GM20431 (cell line): ENCODE measurements around the gene SLC51A.
"Not testable (repeated sequence)": the region's sequence is repeated elsewhere in the genome, so short reads cannot be mapped to it uniquely, and the experiment has no call there.

Experiments
- in situ Hi-C: fragments of 300-500 bp; cut with MseI, MboI; formaldehyde crosslinking; loops from one replicate; pipeline ENCODE4 v1.15.0; 2020; ENCODE audit warnings: low sequenced_read_pairs; ENCODE audit not compliant: unreplicated experiment

The SLC51A gene

GRCh38 chr3:196192524-196193051 lies 23.7 kb upstream of the SLC51A start:
- in situ Hi-C loops = loop anchor here (10.0 kb wide), 1 partner anchor 118 kb away; no protein-coding TSS in a partner anchor

DNA sequence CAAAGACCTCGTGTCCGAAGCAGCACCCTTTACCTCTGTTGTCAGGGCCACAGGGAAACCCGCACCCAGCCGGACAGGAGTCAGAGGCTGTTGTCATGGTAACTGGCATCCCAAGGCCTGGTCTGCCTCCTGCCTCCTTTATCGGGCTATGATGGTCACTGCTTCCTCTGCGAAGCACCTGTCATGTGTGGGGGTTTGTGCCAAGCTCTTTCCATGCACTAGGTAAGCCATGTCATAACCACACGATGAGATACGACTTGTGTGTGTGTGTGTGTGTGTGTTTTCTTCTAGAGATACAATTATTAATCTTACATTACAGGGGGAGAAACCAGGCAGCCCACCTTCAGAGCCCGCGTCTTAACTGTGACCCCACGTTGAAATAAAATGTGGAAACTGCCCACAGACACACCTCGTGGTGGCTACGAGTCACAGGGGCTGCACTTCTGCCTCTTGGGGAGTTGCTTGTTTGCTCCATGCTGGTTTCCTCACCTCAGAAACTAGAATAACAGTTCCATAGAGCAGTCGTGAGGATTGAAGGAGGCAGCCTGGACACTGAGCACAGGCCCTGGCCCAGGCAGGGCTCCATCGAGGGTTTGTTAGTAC lies 23.1 kb upstream of the SLC51A start:
- in situ Hi-C loops = loop anchor here (10.0 kb wide), 1 partner anchor 118 kb away; no protein-coding TSS in a partner anchor

DNA sequence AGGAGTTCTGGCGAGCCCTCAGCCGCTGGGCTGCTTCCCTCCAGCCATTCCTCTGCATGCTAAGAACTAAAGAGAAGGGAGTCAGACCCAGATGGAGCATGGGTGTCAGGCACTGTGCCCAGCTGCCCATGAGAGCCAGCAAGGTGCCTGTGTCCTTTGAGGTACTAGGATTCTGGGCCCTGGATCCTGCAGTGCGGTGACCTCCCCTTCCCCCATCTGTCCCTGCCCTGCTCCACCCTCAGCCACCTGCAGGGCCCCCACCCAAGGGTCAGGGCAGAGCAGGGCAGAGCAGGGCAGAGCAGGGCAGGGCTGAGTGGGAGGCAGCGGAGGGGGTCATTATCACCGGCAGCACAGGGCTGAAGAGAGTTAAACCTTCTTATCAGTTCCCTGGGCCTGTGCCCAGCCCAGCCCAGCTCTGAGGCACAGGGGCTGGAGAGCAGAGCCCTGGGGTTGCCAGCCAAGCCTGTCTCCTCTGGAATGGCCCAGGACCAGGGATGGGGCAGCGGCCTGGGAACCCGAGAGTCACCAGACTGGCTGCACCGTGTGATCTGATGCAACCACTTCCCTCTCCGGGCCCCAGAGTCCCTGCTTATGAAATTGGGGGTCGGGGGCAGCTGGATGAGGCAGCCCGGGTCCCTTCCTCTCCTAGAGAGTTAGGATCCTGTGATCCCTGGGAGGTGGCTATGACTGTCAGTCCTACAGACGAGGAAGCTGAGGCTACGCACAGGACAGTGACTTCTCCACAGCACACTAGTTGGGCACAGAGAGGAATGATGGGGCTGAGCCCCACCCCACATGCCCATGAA lies 22.4 kb upstream of the SLC51A start:
- in situ Hi-C loops = loop anchor here (10.0 kb wide), 1 partner anchor 119 kb away; no protein-coding TSS in a partner anchor

DNA sequence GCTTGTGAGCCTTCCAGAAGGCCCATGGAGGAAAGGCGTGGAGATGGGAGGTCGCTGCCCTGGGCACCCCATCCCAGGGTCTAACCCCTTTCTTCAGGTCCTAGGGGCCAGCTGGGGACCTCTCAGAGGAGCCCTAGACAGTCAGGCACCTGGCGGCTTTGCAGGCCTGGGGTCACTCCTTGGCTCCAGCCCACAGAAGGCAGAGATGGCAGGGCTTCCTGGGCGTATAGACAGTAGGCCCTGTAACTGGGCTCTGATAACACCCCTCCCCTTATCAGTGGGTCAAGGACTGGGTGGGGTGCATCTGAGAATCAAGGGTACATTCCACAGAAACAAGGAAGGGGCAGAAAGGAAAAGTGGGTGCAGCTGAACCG lies 21.8 kb upstream of the SLC51A start:
- in situ Hi-C loops = loop anchor here (10.0 kb wide), 1 partner anchor 120 kb away; no protein-coding TSS in a partner anchor

- in situ Hi-C loops = loop anchor here (10.0 kb wide), 1 partner anchor 121 kb away; no protein-coding TSS in a partner anchor
Measured at GRCh38 chr3:196195664-196196265, 20.6 kb upstream of the SLC51A start.

- in situ Hi-C loops = loop anchor here (10.0 kb wide), 1 partner anchor 123 kb away; no protein-coding TSS in a partner anchor
Measured at GRCh38 chr3:196197524-196197923, 18.8 kb upstream of the SLC51A start.

DNA sequence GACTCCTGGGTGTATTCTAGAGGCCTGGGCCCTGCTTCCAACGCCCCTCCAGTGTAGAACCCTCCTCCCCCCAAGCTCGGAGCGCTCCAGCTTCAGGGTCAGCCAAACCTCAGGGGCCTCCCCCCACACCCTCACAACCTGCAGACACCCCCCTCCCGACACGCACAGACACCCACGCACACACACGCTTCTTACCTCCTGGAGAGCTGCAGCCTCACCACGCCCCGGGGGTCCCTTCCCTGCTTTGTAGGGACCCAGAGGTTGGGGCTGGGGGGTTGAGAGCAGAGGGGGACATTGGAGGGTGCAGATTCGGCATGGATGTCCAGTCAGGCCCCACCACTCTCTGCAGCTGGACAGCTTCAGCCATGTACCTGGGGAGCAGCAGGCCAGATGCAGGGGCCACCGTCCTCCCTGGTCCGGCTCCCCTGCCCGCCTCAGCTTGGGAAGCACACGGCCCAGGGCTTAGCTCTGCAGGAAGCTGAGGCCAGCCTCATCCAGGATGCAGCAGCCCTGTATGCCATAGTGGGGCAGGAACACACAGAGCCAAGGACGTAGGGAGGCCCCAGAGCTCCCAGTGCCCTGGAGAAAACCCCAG lies 18.2 kb upstream of the SLC51A start:
- in situ Hi-C loops = loop anchor here (10.0 kb wide), 1 partner anchor 123 kb away; no protein-coding TSS in a partner anchor

DNA sequence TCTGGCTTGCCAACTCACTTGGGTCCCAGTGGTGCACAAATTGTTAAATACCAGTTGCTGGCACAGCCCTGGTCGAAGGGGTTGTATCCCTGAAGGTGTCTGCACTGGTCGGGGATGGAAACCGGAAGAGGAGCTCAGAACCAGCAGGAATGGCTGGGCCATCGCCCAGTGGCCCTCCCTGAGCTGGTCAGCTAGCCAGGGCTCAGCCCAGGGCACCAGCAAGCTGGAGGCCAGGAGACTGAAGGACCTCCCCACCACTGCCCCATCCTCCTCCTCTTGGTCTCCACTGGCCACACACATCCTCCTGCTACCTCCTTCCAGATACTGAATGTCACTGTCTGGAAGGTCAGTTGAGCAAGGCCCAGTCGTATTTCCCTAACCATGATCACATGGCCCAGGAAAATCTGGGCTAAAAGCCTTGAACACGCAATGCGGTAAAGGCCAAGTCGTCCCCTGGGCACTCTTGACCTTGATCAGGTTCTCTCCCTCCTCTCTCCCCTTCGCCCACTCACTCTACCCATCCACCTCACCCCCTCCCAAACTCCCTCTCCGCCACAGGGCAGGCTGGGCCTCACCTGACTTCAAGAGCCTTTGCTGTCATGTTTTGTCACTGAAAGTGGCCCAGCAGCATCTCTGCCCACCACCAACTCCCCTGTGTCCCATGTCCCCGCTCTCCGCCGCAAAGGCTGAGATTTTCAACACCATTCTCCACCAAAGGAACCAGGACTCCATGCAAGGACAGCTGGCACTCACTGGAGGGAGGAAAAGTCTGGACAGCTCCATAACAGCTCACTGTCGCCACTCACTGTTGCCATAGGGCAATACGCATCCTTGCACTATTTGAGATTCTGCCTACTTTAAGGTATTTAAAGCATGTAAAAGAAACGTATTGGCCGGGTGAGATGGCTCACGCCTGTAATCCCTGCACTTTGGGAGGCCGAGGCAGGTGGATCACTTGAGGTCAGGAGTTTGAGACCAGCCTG lies 17.3 kb upstream of the SLC51A start:
- in situ Hi-C loops = loop anchor here (10.0 kb wide), 1 partner anchor 124 kb away; no protein-coding TSS in a partner anchor

DNA sequence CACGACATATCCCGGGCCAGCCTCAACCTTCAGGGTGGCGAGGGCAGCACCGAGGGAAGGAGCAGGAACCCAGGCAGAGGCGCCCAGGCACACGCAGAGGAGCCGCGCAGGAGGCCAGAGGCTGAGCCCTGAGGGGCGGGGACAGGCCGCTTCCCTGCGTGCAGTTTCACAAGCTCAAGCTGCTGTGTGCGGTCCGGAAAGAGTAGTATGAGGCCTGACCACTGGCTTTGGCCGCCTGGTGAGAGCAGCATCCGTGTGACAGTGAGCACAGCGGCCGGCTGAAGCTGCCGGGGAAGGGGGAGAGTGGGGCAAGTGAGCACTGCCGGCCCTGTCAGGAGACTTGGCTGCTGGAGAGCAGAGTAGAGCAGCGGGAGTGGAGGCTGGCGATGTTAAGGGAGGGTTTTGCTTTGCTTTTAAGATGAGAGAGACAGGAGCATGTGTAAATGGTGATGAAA lies 13.8 kb upstream of the SLC51A start:
- in situ Hi-C loops = no loop called here

GRCh38 chr3:196203846-196204245 lies 12.5 kb upstream of the SLC51A start:
- in situ Hi-C loops = no loop called here

- in situ Hi-C loops = not testable (repeated sequence)
Measured at GRCh38 chr3:196205442-196206205, 10.7 kb upstream of the SLC51A start.

DNA sequence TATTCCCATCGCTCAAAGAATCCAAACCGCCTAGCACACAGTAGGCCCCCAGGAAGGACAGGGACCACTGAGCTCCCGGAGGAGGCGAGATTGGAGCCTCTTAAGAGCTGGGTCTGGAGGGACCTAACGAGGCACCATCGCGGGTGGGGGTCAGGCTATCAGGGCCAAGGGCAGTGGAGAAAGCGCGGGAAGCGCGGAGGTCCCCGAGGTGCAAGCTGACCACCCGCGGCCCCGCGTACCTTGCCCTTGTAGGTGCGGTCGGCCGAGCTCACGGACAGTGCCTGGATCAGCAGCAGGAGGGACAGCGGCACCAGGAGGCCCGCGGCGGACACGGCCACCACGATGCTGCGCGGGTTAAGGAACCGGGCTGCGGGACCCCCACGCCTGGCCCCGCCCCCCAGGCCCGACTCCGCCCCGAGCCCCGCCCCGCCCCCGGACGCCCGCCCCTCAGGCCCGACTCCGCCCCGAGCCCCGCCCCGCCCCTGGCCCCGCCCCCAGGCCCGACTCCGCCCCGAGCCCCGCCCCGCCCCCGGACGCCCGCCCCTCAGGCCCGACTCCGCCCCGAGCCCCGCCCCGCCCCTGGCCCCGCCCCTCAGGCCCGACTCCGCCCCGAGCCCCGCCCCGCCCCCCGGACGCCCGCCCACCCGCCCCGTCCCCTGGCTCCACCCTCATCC lies 9.0 kb upstream of the SLC51A start:
- in situ Hi-C loops = no loop called here

- in situ Hi-C loops = no loop called here
Measured at GRCh38 chr3:196207833-196208607, 8.3 kb upstream of the SLC51A start.

DNA sequence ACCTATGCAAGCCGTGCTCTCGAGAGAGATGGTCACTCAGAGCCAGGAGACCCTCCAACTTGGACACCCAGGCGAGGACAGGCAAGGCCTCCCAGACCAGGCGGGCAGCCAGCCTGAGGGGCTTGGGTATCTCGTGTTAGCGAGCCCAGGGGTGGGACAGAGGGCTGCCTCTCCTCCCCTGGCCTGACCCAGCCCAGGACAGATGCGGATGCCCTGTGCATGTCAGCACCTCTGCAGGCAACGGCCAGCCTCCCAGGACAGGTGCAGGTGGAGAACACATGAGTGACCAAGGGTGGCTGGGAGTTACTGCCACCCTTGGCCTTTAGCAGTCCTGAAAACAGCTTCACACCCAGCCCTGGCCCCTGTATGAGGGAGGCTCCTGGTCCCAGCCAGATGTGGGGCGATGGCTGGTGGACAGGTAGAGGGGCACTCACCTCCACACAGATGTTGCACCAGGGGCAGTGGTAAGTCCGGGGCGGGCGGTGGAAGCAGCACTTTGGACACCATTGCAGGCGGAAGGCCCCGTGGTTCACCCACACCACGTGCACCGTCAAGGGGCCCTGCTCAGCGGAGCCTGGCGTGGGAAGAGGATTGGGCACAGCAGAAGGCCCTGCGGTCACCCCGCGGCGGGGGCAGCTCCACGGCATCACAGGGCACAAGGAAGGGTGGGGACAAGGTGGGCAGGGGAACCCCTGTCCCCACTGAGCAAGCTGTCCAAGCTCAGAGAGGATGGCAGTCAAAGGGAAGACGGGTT lies 7.2 kb upstream of the SLC51A start:
- in situ Hi-C loops = no loop called here

GRCh38 chr3:196209944-196210672 lies 6.2 kb upstream of the SLC51A start:
- in situ Hi-C loops = not testable (repeated sequence)
